AG09319 (cell line): ENCODE data around the gene C16orf90.
"Not testable (repeated sequence)": the region's sequence is repeated elsewhere in the genome, so short reads cannot be mapped to it uniquely, and the experiment has no call there.

Experiments used
- DNase-seq: peaks from one replicate; pipeline ENCODE4 v3.0.0-alpha.2; 2010; ENCODE audit warnings: low read depth; ENCODE audit errors: extremely low read depth
- CTCF ChIP-seq: IDR thresholded peaks from 2 replicates; pipeline ENCODE4 v1.5.1; 2011; ENCODE audit warnings: low read depth, mild to moderate bottlenecking, inconsistent platforms, low read length, moderate library complexity

Gene C16orf90

DNA sequence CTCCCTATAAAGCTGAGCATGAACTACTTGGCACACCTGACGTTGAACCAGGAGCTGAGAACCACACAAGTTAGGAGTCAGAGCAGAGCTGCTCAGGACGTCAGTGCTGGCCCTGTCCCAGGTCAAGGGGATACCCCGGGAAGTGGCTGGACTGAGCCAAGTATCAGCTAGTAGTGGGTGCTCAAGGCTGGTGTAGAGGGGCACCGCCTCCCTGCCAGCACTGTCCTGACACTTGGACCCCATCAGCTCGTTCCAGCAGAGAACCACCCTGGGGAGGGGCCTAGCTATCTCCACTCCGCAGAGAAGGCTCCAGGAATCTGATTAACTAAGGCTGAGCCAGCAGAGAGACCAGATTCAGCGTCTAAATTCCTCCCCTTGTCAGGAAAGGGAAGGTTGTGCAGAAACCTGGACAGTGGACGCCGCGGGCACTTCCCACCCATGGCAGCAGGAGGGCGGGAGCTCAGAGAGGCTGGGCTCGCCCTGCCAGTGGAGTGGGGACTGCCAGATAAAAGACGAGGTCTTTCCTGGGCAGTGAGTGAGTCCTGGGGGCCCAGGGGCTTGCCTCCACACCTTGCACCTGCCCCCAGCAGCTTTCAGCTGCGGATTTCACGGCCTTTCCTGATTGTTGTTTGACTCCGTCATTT lies 21.0 kb downstream of the C16orf90 start:
- no peak for DNase-seq
- no peak for TF ChIP-seq CTCF

DNA sequence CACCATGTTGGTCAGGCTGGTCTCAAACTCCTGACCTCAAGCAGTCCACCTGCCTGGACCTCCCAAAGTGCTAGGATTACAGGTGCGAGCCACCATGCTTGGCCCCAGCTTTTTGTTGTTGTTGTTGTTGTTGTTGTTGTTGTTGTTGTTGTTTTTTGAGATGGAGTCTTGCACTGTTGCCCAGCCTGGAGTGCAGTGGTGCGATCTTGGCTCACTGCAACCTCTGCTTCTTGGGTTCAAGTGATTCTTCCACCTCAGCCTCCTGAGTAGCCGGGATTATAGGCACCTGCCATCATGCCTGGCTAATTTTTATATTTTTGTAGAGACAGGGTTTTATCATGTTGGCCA lies 21.7 kb downstream of the C16orf90 start:
- DNase-seq = not testable (repeated sequence)

DNA sequence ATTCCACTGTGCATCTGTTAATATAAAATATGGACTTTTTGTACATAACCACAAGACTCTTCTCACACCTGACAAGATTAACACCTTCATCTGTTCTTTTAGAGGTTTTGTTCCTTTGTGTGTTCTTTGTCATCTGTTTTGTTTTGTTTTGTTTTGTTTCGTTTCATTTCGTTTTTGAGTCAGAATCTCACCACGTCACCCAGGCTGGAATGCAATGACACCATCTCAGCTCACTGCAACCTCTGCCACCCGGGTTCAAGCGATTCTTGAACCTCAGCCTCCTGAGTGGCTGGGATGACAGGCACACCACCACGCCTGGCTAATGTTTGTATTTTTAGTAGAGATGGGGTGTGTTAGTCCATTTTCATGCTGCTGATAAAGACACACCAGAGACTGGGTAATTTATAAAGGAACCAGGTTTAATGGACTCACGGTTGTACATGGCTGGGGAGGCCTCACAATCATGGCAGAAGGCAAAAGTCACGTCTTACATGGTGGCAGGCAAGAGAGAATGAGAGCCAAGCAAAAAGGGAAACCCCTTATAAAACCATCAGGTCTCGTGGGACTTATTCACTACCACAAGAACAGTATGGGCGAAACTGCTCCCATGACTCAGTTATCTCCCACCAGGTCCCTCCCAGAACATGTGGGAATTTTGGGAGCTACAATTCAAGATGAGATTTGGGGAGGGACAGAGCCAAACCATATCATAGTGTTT lies 22.3 kb downstream of the C16orf90 start:
- TF ChIP-seq CTCF = no peak
- DNase-seq = no peak

DNA sequence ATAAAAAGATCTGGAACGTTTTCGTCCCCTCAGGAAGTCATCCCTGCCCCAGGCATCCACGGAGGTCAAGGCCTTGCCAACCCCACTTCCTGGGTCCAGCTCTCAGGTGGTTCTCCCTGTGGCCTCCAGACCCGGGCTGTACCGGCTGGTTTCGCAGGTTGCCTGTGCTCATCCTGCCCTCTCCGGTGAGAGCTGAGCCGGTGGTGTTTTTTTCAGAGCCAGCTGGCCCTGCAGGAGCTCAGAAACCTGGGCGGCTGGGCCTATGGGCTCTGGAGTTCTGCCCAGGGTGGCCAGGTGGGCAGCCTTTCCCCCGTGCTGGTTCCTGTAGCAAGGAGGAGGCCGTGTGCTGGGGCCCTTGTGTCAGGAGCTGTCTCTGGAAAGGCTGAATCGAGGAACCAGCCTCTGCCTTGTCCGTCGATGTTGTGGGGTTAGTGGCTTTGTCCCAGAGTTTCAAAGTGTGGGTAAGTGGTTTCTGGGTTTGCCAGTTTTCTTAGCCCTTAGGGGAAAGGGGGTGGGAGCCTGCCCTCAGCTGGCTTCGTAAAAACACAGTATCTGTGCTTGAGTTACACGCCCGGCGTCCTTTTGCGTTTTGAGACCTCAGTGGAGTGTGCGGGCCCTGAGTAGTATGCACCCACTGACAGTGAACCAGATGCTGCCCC lies 23.6 kb downstream of the C16orf90 start:
- no peak for TF ChIP-seq CTCF
- no peak for DNase-seq

DNA sequence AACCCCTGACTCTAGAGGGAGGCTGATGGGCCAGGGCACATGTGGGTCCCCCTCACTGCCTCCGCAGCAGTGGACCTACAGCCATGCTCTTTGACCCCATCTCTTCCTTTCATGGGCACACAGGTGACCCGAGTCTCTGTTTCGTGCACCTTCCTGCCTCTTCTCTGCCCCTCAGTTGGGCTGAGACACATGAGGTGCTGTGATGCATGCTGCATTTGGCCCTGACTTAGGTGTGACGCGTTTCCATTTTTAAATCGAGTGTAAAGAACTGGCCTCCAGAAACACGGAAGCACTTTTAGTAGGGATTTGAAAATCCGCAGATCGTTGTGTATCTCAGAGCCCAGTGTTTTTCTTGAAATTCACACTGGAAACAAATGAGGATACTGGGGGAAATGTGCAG lies 24.6 kb downstream of the C16orf90 start:
- no peak for DNase-seq
- no peak for TF ChIP-seq CTCF

DNA sequence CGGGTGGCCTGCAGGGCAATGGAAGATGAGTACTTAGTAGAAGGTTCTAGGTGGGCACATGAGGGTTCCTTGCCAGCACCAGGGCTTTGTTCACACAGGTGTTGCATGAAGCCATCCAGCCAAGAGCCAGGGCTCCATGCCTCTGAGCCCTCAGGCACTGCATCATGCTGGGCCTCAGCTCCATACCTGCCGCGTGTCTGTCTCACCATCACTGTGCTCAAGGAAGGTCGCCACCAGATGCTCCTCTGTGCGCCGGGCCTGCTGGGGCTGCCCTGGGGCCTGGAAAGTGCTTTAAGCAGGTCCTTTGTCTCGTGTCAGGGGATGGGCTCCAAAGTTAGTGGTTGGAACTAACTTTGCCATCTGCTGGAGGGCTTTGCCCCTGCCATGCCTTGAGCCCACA lies 25.6 kb downstream of the C16orf90 start:
- DNase-seq = no peak
- TF ChIP-seq CTCF = no peak

GRCh38 chr16:3468501-3468900 lies 26.8 kb downstream of the C16orf90 start:
- DNase-seq = no peak
- TF ChIP-seq CTCF = no peak
